HG03457 (cell line): ENCODE measurements around the gene ETNPPL.
"Not testable (repeated sequence)": the region's sequence is repeated elsewhere in the genome, so short reads cannot be mapped to it uniquely, and the experiment has no call there.

Experiments used
- ATAC-seq: cut with Tn5 transposase; IDR thresholded peaks from one replicate; pipeline ENCODE4 v1.9.1; 2021; ENCODE audit warnings: moderate number of reproducible peaks; ENCODE audit not compliant: unreplicated experiment

The ETNPPL gene

GRCh38 chr4:108758498-108758897 lies 4.4 kb downstream of the ETNPPL start:
- no peak for ATAC-seq

GRCh38 chr4:108754327-108754726 lies 8.5 kb downstream of the ETNPPL start:
- no peak for ATAC-seq

GRCh38 chr4:108751321-108751720 lies 11.5 kb downstream of the ETNPPL start:
- ATAC-seq, result no peak

- ATAC-seq, result no peak
Observed at GRCh38 chr4:108749119-108749518, 13.7 kb downstream of the ETNPPL start.

- ATAC-seq, result no peak
Observed at GRCh38 chr4:108746511-108746910, 16.3 kb downstream of the ETNPPL start.

GRCh38 chr4:108744307-108744706 lies 18.5 kb downstream of the ETNPPL start:
- ATAC-seq, result no peak

- ATAC-seq, result no peak
Observed at GRCh38 chr4:108742451-108743420, 20.1 kb downstream of the ETNPPL start.

- no peak for ATAC-seq
Observed at GRCh38 chr4:108738003-108738706, 24.7 kb downstream of the ETNPPL start.

GRCh38 chr4:108731006-108731405 lies 31.8 kb downstream of the ETNPPL start:
- ATAC-seq, result no peak

- no peak for ATAC-seq
Observed at GRCh38 chr4:108730579-108730978, 32.3 kb downstream of the ETNPPL start.

GRCh38 chr4:108729731-108730130 lies 33.1 kb downstream of the ETNPPL start:
- ATAC-seq, result no peak

- ATAC-seq, result no peak
Observed at GRCh38 chr4:108725457-108725856, 37.4 kb downstream of the ETNPPL start.

GRCh38 chr4:108717386-108717785 lies 45.5 kb downstream of the ETNPPL start:
- ATAC-seq, result no peak

- no peak for ATAC-seq
Observed at GRCh38 chr4:108716340-108716739, 46.5 kb downstream of the ETNPPL start.

- no peak for ATAC-seq
Observed at GRCh38 chr4:108714880-108715279, 48.0 kb downstream of the ETNPPL start.

GRCh38 chr4:108710578-108710977 lies 52.3 kb downstream of the ETNPPL start:
- not testable (repeated sequence) for ATAC-seq

GRCh38 chr4:108709722-108710121 lies 53.1 kb downstream of the ETNPPL start:
- ATAC-seq, result no peak

GRCh38 chr4:108709234-108709633 lies 53.6 kb downstream of the ETNPPL start:
- ATAC-seq, result no peak

- ATAC-seq, result no peak
Observed at GRCh38 chr4:108706289-108706688, 56.6 kb downstream of the ETNPPL start.

- no peak for ATAC-seq
Observed at GRCh38 chr4:108703966-108704365, 58.9 kb downstream of the ETNPPL start.

GRCh38 chr4:108703370-108703769 lies 59.5 kb downstream of the ETNPPL start:
- no peak for ATAC-seq

GRCh38 chr4:108702960-108703359 lies 59.9 kb downstream of the ETNPPL start:
- ATAC-seq, result no peak
